HepG2 (cell line): Measurements from ENCODE around the gene ERMARD. TPM values are rescaled to one million over a fixed set of nuclear protein-coding genes. Genes with fewer than 3 reads are reported as not detected.

Source experiments
- EZH2 ChIP-seq: conservative IDR thresholded peaks from 2 replicates; pipeline ENCODE4 v1.6.1; 2012; ENCODE audit warnings: mild to moderate bottlenecking, low read depth, low read length, moderate library complexity
- GRHL1 ChIP-seq: sonication (generic); formaldehyde crosslinking; conservative IDR thresholded peaks from 2 replicates; pipeline ENCODE4 v1.8.0; 2022; ENCODE audit warnings: missing genetic modification reagents
- KAT2B ChIP-seq: fragments of 150-350 bp; IDR thresholded peaks from 2 replicates; pipeline ENCODE4 v1.6.1; 2014; ENCODE audit warnings: low read depth, low read length, borderline replicate concordance
- MNT ChIP-seq: fragments of 450-650 bp; IDR thresholded peaks from 2 replicates; pipeline ENCODE4 v1.6.1; 2016
- MYNN ChIP-seq: sonication (generic); formaldehyde crosslinking; IDR thresholded peaks from 2 replicates; pipeline ENCODE4 v1.4.0; 2020; ENCODE audit warnings: mild to moderate bottlenecking, low read depth, missing genetic modification reagents
- NFKBIZ ChIP-seq: IDR thresholded peaks from 2 replicates; pipeline ENCODE4 v1.6.1; 2018; ENCODE audit warnings: missing genetic modification reagents, missing compliant biosample characterization
- RBFOX2 ChIP-seq: fragments of 200-400 bp; formaldehyde crosslinking; IDR thresholded peaks from 2 replicates; pipeline ENCODE4 v1.6.1; 2017; ENCODE audit warnings: low read depth, mild to moderate bottlenecking, low read length
- RFX1 ChIP-seq: fragments of 450-650 bp; IDR thresholded peaks from 2 replicates; pipeline ENCODE4 v1.6.1; 2017
- TCF12 ChIP-seq, 2 experiments: fragments of 450-650 bp in 1 of 2; sonication (generic) in 1 of 2; formaldehyde crosslinking in 1 of 2; IDR thresholded peaks; 2 replicates each; pipeline versions ENCODE4 v1.6.1 to v1.8.0; 2017 to 2022; ENCODE audit warnings: antibody characterized with exemption in 1 of 2, mild to moderate bottlenecking in 1 of 2, missing genetic modification reagents in 1 of 2, moderate library complexity in 1 of 2
- U2AF1 ChIP-seq: fragments of 200-400 bp; formaldehyde crosslinking; optimal IDR thresholded peaks from 2 replicates; pipeline ENCODE3; 2017; ENCODE audit warnings: mild to moderate bottlenecking, low read depth, low read length
- U2AF2 ChIP-seq: fragments of 200-400 bp; formaldehyde crosslinking; IDR thresholded peaks from 2 replicates; pipeline ENCODE4 v1.6.1; 2017; ENCODE audit warnings: low read depth, mild to moderate bottlenecking, low read length
- XBP1 ChIP-seq: sonication (generic); formaldehyde crosslinking; IDR thresholded peaks from 2 replicates; pipeline ENCODE4 v1.5.0; 2020; ENCODE audit warnings: missing genetic modification reagents
- ZC3H13 ChIP-seq: sonication (generic); formaldehyde crosslinking; IDR thresholded peaks from 2 replicates; pipeline ENCODE4 v1.8.1; 2023; ENCODE audit warnings: mild to moderate bottlenecking, missing genetic modification reagents, moderate library complexity
- ZNF143 ChIP-seq: sonication (generic); formaldehyde crosslinking; IDR thresholded peaks from 2 replicates; pipeline ENCODE4 v1.4.0; 2020; ENCODE audit warnings: missing genetic modification reagents
- ZNF224 ChIP-seq: sonication (generic); formaldehyde crosslinking; IDR thresholded peaks from 2 replicates; pipeline ENCODE4 v1.5.0; 2020; ENCODE audit warnings: mild to moderate bottlenecking, missing genetic modification reagents
- ZNF460 ChIP-seq: sonication (generic); formaldehyde crosslinking; IDR thresholded peaks from 2 replicates; pipeline ENCODE4 v1.5.1; 2020; ENCODE audit warnings: missing genetic modification reagents, mild to moderate bottlenecking, borderline replicate concordance
- ZNF691 ChIP-seq: sonication (generic); formaldehyde crosslinking; IDR thresholded peaks from 2 replicates; pipeline ENCODE4 v1.4.0; 2020; ENCODE audit warnings: missing genetic modification reagents, low read depth, mild to moderate bottlenecking, borderline replicate concordance
- ZNF780A ChIP-seq: sonication (generic); formaldehyde crosslinking; IDR thresholded peaks from 2 replicates; pipeline ENCODE4 v1.8.0; 2022; ENCODE audit warnings: mild to moderate bottlenecking, missing genetic modification reagents, moderate library complexity
- ZNF792 ChIP-seq: IDR thresholded peaks from 2 replicates; pipeline ENCODE4 v1.6.1; 2016
- polyA plus RNA-seq, 8 experiments: library from polyadenylated mRNA; depleted of rRNA in 3 of 8; stranded (reverse) in 7 of 8; unstranded in 1 of 8; fragments of >200 nt; fragmentation: Illumina TruSeq in 4 of 8; extraction: Trizol in 4 of 8; gene quantifications; 2 replicates each; pipeline versions ENCODE4 v1.2.1 to v1.2.3, GENCODE V29; 2011 to 2016; ENCODE audit warnings: low read depth in 4 of 8, missing spikeins in 1 of 8, mixed read lengths in 1 of 8; ENCODE audit not compliant: insufficient read depth in 1 of 8
- total RNA-seq, 5 experiments: library from RNA; depleted of rRNA; stranded (reverse); fragments of >200 nt; fragmentation: Illumina TruSeq; extraction: Trizol; gene quantifications; 2 replicates each; pipeline ENCODE4 v1.2.3, GENCODE V29; 2016; ENCODE audit warnings: low read depth in 1 of 5
- TF ChIP-seq, protein P1 (sequence below): sonication (generic); formaldehyde crosslinking; IDR thresholded peaks from 2 replicates; pipeline ENCODE4 v1.5.0; 2020; ENCODE audit warnings: mild to moderate bottlenecking, missing genetic modification reagents
- TF ChIP-seq, protein P2 (sequence below): sonication (generic); formaldehyde crosslinking; IDR thresholded peaks from 2 replicates; pipeline ENCODE4 v1.8.0; 2022; ENCODE audit warnings: low read depth, missing genetic modification reagents

ERMARD gene
- total and polyA plus RNA-seq, 2 of the 13 experiments (the other 11 are each of a cell fraction or from before 2014, with no cell fraction given) = 8.8 to 10.7 TPM

DNA sequence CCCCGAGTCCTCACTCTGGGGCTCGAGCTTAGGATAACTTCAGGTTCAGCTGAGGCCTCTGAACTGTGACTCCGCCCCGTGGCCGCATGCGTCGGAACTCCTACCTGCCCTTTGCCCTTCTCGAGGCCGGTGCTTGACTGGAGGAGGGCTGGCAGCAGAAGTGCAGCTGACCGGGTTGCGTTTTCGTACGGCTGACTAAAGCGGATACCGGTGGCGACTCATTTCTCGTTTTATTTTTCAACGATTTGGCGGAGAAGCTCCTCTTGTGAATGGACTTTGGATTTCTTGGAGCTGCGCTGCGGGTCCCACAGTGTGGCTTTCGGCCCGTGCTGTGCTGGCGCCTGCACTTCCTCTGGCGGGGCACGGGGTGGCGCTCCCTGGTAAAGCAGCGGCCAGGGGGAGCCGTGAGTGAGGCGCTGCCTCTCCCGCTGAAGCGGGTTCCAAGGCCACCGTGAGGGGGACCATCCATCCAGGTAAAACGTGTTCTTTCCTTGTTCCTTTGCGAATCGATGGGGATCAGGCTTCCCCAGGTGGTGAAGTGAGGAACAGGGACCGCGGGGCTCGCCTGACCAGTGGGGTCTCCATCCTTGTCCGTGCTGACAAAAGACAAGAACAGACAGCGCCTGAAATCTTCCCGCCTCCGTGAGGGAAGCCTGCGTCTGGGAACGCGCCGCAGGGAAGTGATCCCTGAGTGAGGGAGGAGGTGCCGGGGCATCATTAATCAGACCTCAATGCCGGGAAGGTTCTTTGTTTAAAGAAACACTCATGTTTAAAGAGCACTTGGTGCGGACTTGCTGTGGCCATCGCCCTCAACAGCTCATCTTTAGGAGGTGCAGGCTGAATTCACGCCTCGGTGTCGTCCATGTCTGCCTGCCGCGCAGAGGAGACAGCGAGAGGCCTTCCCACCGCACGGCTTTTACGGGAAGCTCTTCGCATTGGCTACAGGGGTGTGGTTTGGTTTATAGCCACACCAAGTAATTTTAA is 38.8 kb downstream of the ERMARD start (continued):
- TF ChIP-seq ZNF224 = peak; percentile 99
- TF ChIP-seq ZNF780A (CRISPR knock-in tag) = peak; percentile 66; the same call in 1 of the 2 replicates
- no peak for TF ChIP-seq KAT2B
- no peak; the same call in 1 of the 2 replicates for TF ChIP-seq ZNF143 (CRISPR knock-in tag)
- TF ChIP-seq MYNN (CRISPR knock-in tag) = no peak
- TF ChIP-seq U2AF1 = peak; percentile 96
- peak; percentile 72; the same call in 1 of the 2 replicates for TF ChIP-seq ZNF792 (CRISPR knock-in tag)
- TF ChIP-seq ZC3H13 (CRISPR knock-in tag) = peak; percentile 63; the same call in 1 of the 2 replicates
- no peak for TF ChIP-seq TCF12 (IDR thresholded peaks at IDR 0.05)
- peak; percentile 78 for TF ChIP-seq TCF12 (CRISPR knock-in tag; IDR thresholded peaks at IDR 0.05)
- no peak for TF ChIP-seq RFX1
- TF ChIP-seq GRHL1 = no peak
- no peak for TF ChIP-seq MNT
- TF ChIP-seq, protein P1, sequence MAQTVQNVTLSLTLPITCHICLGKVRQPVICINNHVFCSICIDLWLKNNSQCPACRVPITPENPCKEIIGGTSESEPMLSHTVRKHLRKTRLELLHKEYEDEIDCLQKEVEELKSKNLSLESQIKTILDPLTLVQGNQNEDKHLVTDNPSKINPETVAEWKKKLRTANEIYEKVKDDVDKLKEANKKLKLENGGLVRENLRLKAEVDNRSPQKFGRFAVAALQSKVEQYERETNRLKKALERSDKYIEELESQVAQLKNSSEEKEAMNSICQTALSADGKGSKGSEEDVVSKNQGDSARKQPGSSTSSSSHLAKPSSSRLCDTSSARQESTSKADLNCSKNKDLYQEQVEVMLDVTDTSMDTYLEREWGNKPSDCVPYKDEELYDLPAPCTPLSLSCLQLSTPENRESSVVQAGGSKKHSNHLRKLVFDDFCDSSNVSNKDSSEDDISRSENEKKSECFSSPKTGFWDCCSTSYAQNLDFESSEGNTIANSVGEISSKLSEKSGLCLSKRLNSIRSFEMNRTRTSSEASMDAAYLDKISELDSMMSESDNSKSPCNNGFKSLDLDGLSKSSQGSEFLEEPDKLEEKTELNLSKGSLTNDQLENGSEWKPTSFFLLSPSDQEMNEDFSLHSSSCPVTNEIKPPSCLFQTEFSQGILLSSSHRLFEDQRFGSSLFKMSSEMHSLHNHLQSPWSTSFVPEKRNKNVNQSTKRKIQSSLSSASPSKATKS = no peak
- no peak for TF ChIP-seq ZNF460 (CRISPR knock-in tag)
- no peak for TF ChIP-seq EZH2
- TF ChIP-seq ZNF691 (CRISPR knock-in tag) = peak; percentile 93
- 0 out of 2 replicates have a peak, but pooled peaks have one; percentile 55 for TF ChIP-seq U2AF2
- 0 out of 2 replicates have a peak, but pooled peaks have one; percentile 33 for TF ChIP-seq XBP1
- peak; percentile 68; the same call in 1 of the 2 replicates for TF ChIP-seq RBFOX2
- no peak for TF ChIP-seq NFKBIZ (CRISPR knock-in tag)
- TF ChIP-seq, protein P2, sequence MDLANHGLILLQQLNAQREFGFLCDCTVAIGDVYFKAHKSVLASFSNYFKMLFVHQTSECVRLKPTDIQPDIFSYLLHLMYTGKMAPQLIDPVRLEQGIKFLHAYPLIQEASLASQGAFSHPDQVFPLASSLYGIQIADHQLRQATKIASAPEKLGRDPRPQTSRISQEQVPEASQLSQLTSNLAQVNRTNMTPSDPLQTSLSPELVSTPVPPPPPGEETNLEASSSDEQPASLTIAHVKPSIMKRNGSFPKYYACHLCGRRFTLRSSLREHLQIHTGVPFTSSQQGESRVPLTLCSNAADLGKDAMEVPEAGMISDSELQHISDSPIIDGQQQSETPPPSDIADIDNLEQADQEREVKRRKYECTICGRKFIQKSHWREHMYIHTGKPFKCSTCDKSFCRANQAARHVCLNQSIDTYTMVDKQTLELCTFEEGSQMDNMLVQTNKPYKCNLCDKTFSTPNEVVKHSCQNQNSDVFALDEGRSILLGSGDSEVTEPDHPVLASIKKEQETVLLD = no peak
